Liver (tissue), 9 donors: ENCODE data around the gene ANAPC13. TPM values are rescaled to one million over a fixed set of nuclear protein-coding genes. Genes with fewer than 3 reads are reported as not detected.

ENCODE experiments used
- DNase-seq: peaks from one replicate; pipeline ENCODE4 v3.0.0-alpha.2; 2017; ENCODE audit warnings: low spot score
- H3K27ac ChIP-seq, 2 donors: one replicate each; pipeline ENCODE4 v1.7.0; 2013; ENCODE audit warnings: inconsistent platforms in 2 of 2, low read length in 2 of 2, control low read depth in 1 of 2, low read depth in 1 of 2, mild to moderate bottlenecking in 1 of 2
- H3K27me3 ChIP-seq, 4 donors: one replicate each; pipeline versions ENCODE4 v1.6.1 to v1.7.0; 2013; ENCODE audit warnings: low read length in 3 of 4, inconsistent platforms in 1 of 4, mild to moderate bottlenecking in 1 of 4, moderate library complexity in 1 of 4; ENCODE audit not compliant: control insufficient read depth in 4 of 4, insufficient read depth in 4 of 4
- H3K36me3 ChIP-seq, 4 donors: one replicate each; pipeline versions ENCODE4 v1.6.1 to v1.7.0; 2013; ENCODE audit warnings: low read length in 3 of 4, mild to moderate bottlenecking in 3 of 4, low read depth in 1 of 4, moderate library complexity in 1 of 4; ENCODE audit not compliant: control insufficient read depth in 4 of 4, insufficient read depth in 3 of 4
- H3K4me1 ChIP-seq, 4 donors: one replicate each; pipeline versions ENCODE4 v1.6.1 to v1.7.0; 2013; ENCODE audit warnings: low read length in 3 of 4, mild to moderate bottlenecking in 3 of 4, moderate library complexity in 1 of 4; ENCODE audit not compliant: control insufficient read depth in 4 of 4, insufficient read depth in 4 of 4
- H3K4me3 ChIP-seq, 3 donors: one replicate each; pipeline versions ENCODE4 v1.6.1 to v1.7.0; 2013; ENCODE audit warnings: low read length in 3 of 3, control low read depth in 1 of 3, low read depth in 1 of 3, mild to moderate bottlenecking in 1 of 3
- H3K9ac ChIP-seq, 2 donors: one replicate each; pipeline ENCODE4 v1.7.0; 2013; ENCODE audit warnings: low read length in 2 of 2, mild to moderate bottlenecking in 2 of 2, moderate library complexity in 2 of 2, control low read depth in 1 of 2, low read depth in 1 of 2
- H3K9me3 ChIP-seq, 4 donors: one replicate each; pipeline versions ENCODE4 v1.6.1 to v1.7.0; 2013; ENCODE audit warnings: low read length in 3 of 4; ENCODE audit not compliant: control insufficient read depth in 4 of 4
- EGR1 ChIP-seq, 2 donors: IDR thresholded peaks; 2 replicates each; pipeline ENCODE4 v1.6.1; 2016 to 2018; ENCODE audit warnings: antibody characterized with exemption in 2 of 2, low read depth in 2 of 2
- FOXA1 ChIP-seq: IDR thresholded peaks from 2 replicates; pipeline ENCODE4 v1.6.1; 2016; ENCODE audit warnings: antibody characterized with exemption
- FOXA2 ChIP-seq: IDR thresholded peaks from 2 replicates; pipeline ENCODE4 v1.6.1; 2016; ENCODE audit warnings: antibody characterized with exemption
- GABPA ChIP-seq, 2 donors: IDR thresholded peaks in 1 of 2; conservative IDR thresholded peaks in 1 of 2; 2 replicates each; pipeline ENCODE4 v1.6.1; 2016; ENCODE audit warnings: antibody characterized with exemption in 2 of 2, mild to moderate bottlenecking in 1 of 2, moderate library complexity in 1 of 2
- HNF4A ChIP-seq, 2 donors: conservative IDR thresholded peaks; 2 replicates each; pipeline ENCODE4 v1.6.1; 2016; ENCODE audit warnings: antibody characterized with exemption in 2 of 2, mild to moderate bottlenecking in 2 of 2
- HNF4G ChIP-seq: IDR thresholded peaks from 2 replicates; pipeline ENCODE4 v1.6.1; 2016; ENCODE audit warnings: antibody characterized with exemption
- JUND ChIP-seq, 2 donors: IDR thresholded peaks; 2 replicates each; pipeline ENCODE4 v1.6.1; 2016; ENCODE audit warnings: antibody characterized with exemption in 2 of 2
- NR2F2 ChIP-seq: IDR thresholded peaks from 2 replicates; pipeline ENCODE4 v1.6.1; 2016; ENCODE audit warnings: antibody characterized with exemption
- RAD21 ChIP-seq, 2 donors: IDR thresholded peaks; 2 replicates each; pipeline ENCODE4 v1.6.1; 2016; ENCODE audit warnings: antibody characterized with exemption in 2 of 2, mild to moderate bottlenecking in 2 of 2
- RXRA ChIP-seq, 2 donors: IDR thresholded peaks; 2 replicates each; pipeline ENCODE4 v1.6.1; 2017 to 2018; ENCODE audit warnings: antibody characterized with exemption in 2 of 2, mild to moderate bottlenecking in 1 of 2
- SP1 ChIP-seq: IDR thresholded peaks from 2 replicates; pipeline ENCODE4 v1.6.1; 2018; ENCODE audit warnings: antibody characterized with exemption, mild to moderate bottlenecking
- TAF1 ChIP-seq: conservative IDR thresholded peaks from 2 replicates; pipeline ENCODE4 v1.6.1; 2016; ENCODE audit warnings: antibody characterized with exemption, mild to moderate bottlenecking
- YY1 ChIP-seq: IDR thresholded peaks from 2 replicates; pipeline ENCODE4 v1.6.1; 2016; ENCODE audit warnings: antibody characterized with exemption, mild to moderate bottlenecking
- WGBS: extraction: QIAGEN DNeasy Blood & Tissue Kit; methylation state at CpG from one replicate; pipeline ENCODE4 v1.1.7; 2013; 5-methylcytosine and 5-hydroxymethylcytosine counted together
- polyA plus RNA-seq, 2 donors: library from polyadenylated mRNA; stranded (reverse) in 1 of 2; unstranded in 1 of 2; fragments of 200-250 nt in 1 of 2; fragments of >200 nt in 1 of 2; fragmentation: Nextera tagmentation in 1 of 2; extraction: Ambion mirVana in 1 of 2; gene quantifications; one replicate each; pipeline versions ENCODE4 v1.2.1 to v1.2.3, GENCODE V29; 2013 to 2015
- total RNA-seq, 2 donors: library from RNA; depleted of rRNA; stranded (reverse); fragments of >200 nt; gene quantifications; one replicate each; pipeline ENCODE4 v1.2.3, GENCODE V29; 2014
- TF ChIP-seq, protein P1 (sequence below): IDR thresholded peaks from 2 replicates; pipeline ENCODE4 v1.6.1; 2016; ENCODE audit warnings: antibody characterized with exemption
- TF ChIP-seq, protein P2 (sequence below): IDR thresholded peaks from 2 replicates; pipeline ENCODE4 v1.6.1; 2016; ENCODE audit warnings: antibody characterized with exemption, mild to moderate bottlenecking
- TF ChIP-seq, protein P3 (sequence below): IDR thresholded peaks from 2 replicates; pipeline ENCODE4 v1.6.1; 2016; ENCODE audit warnings: antibody characterized with exemption
- TF ChIP-seq, protein P4 (sequence below): IDR thresholded peaks from 2 replicates; pipeline ENCODE4 v1.6.1; 2016; ENCODE audit warnings: antibody characterized with exemption
- TF ChIP-seq, protein P5 (sequence below): fragments of 150-350 bp; IDR thresholded peaks from 2 replicates; pipeline ENCODE4 v1.5.1; 2017; ENCODE audit warnings: improper control_type of control experiment, low read depth, low read length; ENCODE audit not compliant: missing input control
- donor health status: healthy.
- donor health status: healthy.
- donor health status: healthy.
- donor health status: healthy.
- donor health status: healthy.

ANAPC13 gene
- total and polyA plus RNA-seq, 4 donors = 20.9 to 80.9 (median 38.2) TPM

DNA sequence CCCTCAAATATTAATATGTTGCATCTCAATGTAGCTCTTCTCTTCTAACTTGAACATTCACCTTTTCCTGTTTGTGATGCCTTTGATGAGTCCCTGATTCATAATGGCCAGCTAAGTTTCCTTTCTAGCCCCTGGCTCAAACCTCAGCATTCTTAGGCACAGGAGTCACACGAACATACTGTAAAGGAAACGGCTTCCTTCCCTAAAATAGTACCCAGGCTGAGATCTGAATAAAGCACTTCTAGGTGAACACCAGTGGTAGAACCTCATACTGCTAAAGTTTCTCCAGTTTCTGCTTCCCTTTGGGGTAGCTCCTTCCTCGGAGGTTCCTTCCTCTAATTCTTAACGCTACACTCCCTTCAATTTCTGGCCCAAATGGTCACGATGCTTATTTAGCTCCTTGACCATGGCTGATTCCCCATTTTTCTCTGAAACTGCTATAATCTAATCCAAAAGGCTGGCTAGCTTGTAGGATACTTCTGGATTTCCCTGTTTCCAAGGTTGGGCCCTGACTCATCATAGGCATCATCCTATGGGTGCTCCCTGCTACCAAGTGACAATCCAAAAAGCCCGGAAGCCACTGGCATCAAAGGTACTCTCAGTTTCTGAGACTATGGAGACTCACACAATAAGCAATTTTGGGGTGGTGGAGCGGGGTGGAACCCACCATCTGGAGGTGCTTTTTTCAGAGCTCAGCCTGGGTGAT lies 2.4 kb downstream of the ANAPC13 start:
- TF ChIP-seq HNF4G (no peak), YY1 (no peak), RXRA (IDR thresholded peaks at IDR 0.05) (no peak), NR2F2 (no peak), SP1 (no peak), HNF4A (conservative IDR thresholded peaks at IDR 0.05) (no peak), FOXA1 (no peak), EGR1 (IDR thresholded peaks at IDR 0.05; ENCODE audit: low read depth in 2 of 2) (no peak), TAF1 (no peak), JUND (IDR thresholded peaks at IDR 0.05) (no peak), RAD21 (IDR thresholded peaks at IDR 0.05) (no peak)
- TF ChIP-seq, protein P1, sequence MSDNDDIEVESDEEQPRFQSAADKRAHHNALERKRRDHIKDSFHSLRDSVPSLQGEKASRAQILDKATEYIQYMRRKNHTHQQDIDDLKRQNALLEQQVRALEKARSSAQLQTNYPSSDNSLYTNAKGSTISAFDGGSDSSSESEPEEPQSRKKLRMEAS = no peak
- TF ChIP-seq, protein P2, sequence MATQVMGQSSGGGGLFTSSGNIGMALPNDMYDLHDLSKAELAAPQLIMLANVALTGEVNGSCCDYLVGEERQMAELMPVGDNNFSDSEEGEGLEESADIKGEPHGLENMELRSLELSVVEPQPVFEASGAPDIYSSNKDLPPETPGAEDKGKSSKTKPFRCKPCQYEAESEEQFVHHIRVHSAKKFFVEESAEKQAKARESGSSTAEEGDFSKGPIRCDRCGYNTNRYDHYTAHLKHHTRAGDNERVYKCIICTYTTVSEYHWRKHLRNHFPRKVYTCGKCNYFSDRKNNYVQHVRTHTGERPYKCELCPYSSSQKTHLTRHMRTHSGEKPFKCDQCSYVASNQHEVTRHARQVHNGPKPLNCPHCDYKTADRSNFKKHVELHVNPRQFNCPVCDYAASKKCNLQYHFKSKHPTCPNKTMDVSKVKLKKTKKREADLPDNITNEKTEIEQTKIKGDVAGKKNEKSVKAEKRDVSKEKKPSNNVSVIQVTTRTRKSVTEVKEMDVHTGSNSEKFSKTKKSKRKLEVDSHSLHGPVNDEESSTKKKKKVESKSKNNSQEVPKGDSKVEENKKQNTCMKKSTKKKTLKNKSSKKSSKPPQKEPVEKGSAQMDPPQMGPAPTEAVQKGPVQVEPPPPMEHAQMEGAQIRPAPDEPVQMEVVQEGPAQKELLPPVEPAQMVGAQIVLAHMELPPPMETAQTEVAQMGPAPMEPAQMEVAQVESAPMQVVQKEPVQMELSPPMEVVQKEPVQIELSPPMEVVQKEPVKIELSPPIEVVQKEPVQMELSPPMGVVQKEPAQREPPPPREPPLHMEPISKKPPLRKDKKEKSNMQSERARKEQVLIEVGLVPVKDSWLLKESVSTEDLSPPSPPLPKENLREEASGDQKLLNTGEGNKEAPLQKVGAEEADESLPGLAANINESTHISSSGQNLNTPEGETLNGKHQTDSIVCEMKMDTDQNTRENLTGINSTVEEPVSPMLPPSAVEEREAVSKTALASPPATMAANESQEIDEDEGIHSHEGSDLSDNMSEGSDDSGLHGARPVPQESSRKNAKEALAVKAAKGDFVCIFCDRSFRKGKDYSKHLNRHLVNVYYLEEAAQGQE = no peak
- TF ChIP-seq, protein P3, sequence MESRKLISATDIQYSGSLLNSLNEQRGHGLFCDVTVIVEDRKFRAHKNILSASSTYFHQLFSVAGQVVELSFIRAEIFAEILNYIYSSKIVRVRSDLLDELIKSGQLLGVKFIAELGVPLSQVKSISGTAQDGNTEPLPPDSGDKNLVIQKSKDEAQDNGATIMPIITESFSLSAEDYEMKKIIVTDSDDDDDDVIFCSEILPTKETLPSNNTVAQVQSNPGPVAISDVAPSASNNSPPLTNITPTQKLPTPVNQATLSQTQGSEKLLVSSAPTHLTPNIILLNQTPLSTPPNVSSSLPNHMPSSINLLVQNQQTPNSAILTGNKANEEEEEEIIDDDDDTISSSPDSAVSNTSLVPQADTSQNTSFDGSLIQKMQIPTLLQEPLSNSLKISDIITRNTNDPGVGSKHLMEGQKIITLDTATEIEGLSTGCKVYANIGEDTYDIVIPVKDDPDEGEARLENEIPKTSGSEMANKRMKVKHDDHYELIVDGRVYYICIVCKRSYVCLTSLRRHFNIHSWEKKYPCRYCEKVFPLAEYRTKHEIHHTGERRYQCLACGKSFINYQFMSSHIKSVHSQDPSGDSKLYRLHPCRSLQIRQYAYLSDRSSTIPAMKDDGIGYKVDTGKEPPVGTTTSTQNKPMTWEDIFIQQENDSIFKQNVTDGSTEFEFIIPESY = no peak
- TF ChIP-seq, protein P4, sequence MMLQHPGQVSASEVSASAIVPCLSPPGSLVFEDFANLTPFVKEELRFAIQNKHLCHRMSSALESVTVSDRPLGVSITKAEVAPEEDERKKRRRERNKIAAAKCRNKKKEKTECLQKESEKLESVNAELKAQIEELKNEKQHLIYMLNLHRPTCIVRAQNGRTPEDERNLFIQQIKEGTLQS = no peak
- Histone ChIP-seq H3K36me3 (peaks cover 7 to 18% (median 14%) of the 10 kb centered on the region in 4 donors), H3K27ac (no peak overlapping the region), H3K4me1 (peaks cover 2 to 39% (median 29%) of the 10 kb centered on the region in 4 donors), H3K27me3 (no peaks in the 10 kb centered on the region), H3K9me3 (no peaks in the 10 kb centered on the region), H3K4me3 (no peak overlapping the region), H3K9ac (no peak overlapping the region)
- DNase-seq = no peak
- whole genome bisulfite sequencing = 86% methylated on average over 7 of the region's 7 CpGs

DNA sequence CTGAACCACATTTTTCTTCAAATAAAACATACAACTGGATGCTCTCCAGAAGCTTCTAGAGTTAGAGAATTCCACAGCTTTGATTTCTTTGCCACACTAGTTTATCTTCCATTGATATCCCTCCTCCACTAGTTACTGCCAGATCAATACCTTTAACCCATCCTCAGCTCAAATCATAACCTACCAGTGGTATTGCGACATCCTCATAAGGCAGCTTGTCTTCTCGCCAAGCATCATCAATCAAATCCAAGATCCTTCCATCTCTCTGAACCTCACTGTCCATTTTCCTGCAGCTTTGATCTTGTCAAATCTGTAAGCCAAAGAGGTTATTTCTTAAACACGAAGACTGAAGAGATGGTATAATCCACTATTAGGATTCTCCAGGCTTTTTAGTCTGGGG lies 3.2 kb downstream of the ANAPC13 start:
- Histone ChIP-seq H3K36me3 (peaks cover 8 to 21% (median 17%) of the 10 kb centered on the region in 4 donors), H3K9me3 (no peaks in the 10 kb centered on the region), H3K9ac (no peak overlapping the region), H3K4me1 (peaks cover 2 to 42% (median 32%) of the 10 kb centered on the region in 4 donors), H3K27ac (no peak overlapping the region), H3K27me3 (no peaks in the 10 kb centered on the region), H3K4me3 (no peak overlapping the region)
- DNase-seq = no peak
- 88% methylated on average over 3 of the region's 3 CpGs for WGBS
- TF ChIP-seq RAD21 (IDR thresholded peaks at IDR 0.05) (no peak), RXRA (IDR thresholded peaks at IDR 0.05) (no peak), EGR1 (IDR thresholded peaks at IDR 0.05; ENCODE audit: low read depth in 2 of 2) (no peak), SP1 (no peak), YY1 (no peak), NR2F2 (no peak), FOXA1 (no peak), TAF1 (no peak), FOXA2 (no peak), HNF4A (conservative IDR thresholded peaks at IDR 0.05) (no peak), GABPA (IDR thresholded peaks at IDR 0.05 in 1 of 2, conservative IDR thresholded peaks at IDR 0.05 in 1 of 2) (no peak)
- TF ChIP-seq, protein P5, sequence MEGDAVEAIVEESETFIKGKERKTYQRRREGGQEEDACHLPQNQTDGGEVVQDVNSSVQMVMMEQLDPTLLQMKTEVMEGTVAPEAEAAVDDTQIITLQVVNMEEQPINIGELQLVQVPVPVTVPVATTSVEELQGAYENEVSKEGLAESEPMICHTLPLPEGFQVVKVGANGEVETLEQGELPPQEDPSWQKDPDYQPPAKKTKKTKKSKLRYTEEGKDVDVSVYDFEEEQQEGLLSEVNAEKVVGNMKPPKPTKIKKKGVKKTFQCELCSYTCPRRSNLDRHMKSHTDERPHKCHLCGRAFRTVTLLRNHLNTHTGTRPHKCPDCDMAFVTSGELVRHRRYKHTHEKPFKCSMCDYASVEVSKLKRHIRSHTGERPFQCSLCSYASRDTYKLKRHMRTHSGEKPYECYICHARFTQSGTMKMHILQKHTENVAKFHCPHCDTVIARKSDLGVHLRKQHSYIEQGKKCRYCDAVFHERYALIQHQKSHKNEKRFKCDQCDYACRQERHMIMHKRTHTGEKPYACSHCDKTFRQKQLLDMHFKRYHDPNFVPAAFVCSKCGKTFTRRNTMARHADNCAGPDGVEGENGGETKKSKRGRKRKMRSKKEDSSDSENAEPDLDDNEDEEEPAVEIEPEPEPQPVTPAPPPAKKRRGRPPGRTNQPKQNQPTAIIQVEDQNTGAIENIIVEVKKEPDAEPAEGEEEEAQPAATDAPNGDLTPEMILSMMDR = no peak
- TF ChIP-seq, protein P2 = no peak
- TF ChIP-seq, protein P4 = no peak
- TF ChIP-seq, protein P1 = no peak
